GM21786 (cell line): ENCODE results near the gene GOLGA8N.
"Not testable (repeated sequence)": the region's sequence is repeated elsewhere in the genome, so short reads cannot be mapped to it uniquely, and the experiment has no call there.

ENCODE experiments used
- ATAC-seq: cut with Tn5 transposase; IDR thresholded peaks from one replicate; pipeline ENCODE4 v1.9.1; 2021; ENCODE audit not compliant: unreplicated experiment

The GOLGA8N gene

DNA sequence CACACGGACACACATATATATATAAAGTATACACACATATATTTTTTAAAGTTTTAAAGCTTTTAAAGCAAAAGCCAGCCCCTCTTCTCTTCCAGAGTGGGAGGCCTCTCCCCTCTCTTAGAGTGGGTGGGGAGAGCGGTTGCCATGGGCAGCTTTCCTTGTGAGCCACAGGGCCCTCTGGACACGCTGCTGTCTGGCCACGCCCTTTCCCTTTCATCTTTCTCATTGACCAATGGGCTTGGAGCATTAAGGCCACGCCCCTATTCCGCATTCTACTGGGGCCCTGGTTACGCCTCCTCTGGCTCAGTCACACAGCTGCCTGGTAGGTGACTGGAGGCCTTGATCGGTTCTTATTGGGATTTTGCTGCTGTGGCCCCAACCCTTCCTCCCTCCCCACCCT, at the start of gene GOLGA8N:
Gene GOLGA8N, plus strand, starts transcription at position 306 of the 400 bp plus-strand sequence.
- ATAC-seq, result not testable (repeated sequence)

DNA sequence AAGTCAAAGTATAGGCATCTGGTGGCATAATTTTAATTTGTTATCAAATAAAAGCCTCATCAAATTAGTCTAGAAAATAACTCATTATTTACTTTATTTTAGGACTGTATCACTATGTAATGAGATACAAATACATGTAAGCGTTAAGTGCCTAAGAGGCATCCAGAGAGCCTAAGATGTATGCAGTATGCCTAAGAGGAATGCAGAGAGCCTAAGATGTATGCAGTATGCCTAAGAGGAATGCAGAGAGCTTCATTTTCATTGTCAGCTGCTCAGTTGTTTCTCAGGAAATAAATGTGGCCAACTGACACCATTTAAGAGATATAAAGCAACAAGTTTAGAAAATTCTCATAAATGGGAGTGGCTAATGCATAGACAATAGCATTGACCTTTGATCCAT, 49.8 kb upstream of the GOLGA8N start:
- ATAC-seq, result not testable (repeated sequence)

DNA sequence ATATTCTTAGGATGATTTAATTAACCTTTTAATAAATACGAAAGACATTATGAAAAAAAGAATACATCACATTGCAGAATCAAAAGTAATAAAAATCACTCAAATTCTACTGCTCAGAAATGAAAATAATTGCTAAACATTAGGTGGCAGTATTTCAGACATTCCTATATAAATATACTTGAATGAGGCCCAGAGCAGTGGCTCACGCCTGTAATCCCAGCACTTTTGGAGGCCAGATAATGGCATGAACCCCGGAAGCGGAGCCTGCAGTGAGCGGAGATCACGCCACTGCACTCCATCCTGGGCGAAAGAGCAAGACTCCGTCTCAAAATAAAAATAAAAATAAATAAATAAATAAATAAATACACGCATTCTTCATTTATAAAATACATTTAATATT, 48.1 kb upstream of the GOLGA8N start:
- not testable (repeated sequence) for ATAC-seq

DNA sequence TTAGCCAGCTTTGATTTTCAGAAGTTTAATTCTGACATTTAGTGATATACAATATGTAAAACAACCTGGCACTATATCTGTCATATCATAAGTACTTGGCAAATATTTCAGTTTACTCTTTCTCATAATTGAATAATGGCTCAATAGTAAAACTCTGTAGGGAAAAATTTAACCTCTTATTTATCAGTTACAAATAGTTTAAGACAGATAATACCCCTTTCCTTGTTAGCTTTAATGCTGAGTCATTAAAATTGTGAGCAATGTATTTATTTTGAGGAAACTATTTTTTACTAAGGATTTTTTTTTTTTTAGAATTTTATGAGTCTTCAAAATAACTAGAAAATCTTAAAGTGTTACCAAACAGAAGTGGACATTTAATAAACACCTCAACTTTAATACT, 38.7 kb upstream of the GOLGA8N start:
- ATAC-seq, result not testable (repeated sequence)

DNA sequence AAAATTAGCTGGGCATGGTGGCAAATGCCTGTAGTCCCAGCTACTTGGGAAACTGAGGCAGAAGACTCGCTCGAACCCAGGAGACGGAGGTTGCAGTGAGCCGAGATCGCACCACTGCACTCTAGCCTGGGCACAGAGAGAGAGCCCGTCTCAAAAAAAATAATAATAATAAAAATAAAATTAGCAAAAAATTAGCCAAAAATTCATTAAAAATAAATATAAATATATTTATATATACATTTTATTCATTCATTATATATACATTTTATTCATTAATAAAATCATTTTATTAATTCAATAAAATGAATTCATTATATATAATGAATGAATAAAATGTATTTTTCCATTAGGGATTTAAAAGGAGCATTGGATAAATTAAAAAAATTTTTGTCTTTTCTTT, 31.1 kb upstream of the GOLGA8N start:
- not testable (repeated sequence) for ATAC-seq

DNA sequence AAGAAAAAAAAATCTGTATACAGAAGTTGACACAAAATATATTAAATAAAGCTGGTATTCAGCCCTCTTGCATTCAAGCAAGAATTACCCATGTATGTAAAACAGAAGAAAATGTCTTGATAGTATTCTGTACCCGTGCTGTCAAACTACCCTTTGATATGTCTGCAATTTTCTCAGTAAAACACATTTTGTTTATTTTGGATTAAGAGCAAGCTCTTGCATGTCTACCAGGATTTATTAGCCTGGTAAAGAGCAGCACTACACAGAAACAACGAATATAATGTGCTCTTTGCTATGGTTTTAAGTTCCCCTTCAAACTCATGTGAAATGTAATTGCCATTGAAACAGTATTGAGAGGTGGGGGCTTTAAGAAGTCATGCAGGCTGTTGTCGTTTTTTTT, 24.3 kb upstream of the GOLGA8N start:
- not testable (repeated sequence) for ATAC-seq

DNA sequence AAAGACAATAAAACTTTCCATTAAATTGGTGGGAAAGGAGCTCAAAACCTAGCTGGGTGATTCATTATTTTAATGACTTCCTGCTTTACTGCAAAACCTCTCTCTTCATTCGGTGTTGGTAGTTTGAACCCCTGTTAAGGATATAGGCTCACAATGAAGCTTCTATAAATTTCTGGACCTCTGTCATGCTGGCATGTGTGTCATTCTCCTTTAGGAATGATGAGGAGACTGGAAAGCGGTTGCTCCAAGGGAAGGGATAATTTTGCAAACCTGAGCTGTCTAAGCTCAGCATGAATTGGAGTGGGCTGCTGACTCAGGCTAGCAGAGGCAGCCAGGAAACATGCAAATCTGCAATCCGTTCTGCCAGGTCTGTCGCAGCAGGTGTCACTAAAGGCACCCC, 14.8 kb upstream of the GOLGA8N start:
- not testable (repeated sequence) for ATAC-seq

DNA sequence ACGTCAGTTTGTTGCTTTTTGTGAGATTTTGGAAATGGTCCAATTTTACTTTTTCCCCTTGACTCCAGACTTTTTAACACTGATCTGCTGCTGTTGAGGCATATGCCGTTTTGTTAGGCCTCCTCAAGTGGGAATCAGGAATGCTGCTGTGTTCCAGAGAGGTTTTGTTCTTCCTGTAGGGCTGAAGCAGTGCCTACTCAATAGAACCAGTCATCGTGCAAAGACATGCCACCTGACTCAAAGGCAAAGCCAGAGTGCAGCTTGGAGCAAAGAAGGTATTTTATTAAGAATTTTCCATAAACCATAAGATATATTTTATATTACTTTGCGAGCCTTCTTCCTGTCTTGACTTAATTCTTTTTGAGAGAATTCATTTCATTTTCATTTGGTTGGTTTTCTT, 7.4 kb upstream of the GOLGA8N start:
- ATAC-seq, result not testable (repeated sequence)

DNA sequence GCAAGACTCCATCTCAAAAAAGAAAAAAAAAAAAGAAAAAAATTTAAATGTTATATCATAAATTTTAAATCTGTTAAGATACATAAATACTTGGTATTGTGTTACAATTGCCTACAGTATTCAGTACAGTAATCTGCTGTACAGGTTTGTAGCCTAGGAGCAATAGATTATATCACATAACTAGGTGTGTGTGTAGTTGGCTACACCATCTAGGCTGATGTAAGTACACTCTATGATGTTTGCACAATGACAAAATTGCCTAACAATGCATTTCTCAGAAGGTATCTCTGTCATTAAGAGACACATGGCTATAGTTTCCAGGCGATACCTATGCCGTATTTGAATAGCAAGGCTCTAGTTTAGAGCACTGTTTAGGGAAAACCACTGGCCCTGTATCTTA, 16.3 kb downstream of the GOLGA8N start:
- ATAC-seq, result not testable (repeated sequence)

DNA sequence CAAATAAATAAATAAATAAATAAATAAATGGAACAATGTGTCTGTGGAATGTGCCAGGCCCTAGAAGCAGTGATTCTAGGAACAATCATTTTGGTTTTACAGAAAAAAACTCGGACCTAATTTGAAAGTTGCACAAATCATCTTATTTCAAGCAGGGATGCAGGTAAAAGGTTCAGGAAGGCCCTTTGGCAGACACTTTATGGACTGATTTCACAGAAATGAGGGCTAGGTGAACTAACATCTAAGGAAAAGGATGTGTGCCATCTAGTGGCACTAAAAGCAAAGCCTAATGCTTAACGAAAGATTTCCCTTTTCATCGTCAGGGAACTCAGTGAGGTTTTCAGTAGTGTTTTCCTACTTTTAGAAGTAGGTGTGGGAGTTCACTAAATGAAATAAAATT, 17.5 kb downstream of the GOLGA8N start:
- ATAC-seq, result not testable (repeated sequence)

DNA sequence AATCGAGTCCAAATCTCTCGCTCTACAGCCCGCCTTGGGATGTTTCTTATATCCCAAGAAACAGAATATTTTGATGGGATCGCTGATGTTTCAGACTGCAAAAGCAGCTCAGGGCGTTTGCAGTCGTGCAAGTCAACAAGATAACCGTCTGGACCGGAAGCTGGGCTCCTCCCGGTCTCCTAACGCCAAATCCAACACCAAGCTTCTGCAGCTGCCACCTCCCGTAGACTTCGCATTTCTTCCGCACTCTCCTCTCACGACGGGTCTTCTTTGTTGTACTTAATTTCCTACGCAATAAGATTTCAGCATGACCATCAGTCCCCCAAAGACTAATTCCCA, 21.4 kb downstream of the GOLGA8N start:
- peak; percentile 17 for ATAC-seq

DNA sequence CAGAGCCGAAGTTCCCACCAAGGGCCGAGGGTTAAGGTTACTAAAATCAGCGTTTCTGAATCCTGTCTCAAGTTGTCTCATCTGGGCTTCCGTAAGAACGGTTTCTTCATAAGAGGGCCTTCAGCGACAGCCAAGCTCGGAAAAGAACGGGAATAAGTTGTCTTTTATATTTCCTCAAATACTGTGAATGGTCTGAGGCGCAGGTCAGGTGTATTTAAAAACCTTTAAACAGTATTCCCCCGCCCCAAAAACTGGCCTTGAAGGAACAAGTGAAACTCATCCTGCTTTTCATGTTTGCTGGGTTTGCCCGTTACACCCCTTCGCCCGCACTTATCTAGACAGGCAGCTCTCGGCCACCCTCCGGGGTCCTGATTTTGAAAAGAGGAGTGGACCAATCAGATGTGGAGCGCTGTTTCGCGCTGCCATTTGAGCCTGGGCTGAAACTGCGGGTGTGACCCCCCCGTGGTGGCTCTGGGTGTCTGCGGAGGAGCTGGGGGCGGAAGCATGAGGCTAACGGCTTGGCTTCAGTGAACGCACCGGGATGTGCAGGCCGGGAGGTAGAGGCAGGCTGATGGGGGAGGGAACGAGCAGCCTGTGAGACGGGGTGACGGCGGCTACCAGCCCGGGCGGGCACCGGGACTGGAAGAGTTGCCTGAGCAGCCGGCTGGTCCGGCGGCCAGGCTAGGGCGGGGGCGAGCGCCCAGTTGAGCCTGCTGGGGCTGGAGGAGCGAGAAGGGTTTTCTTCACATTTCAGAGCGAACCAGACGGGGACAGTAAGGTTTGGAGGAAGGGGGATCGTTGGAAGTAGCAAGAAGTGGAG, 22.0 kb downstream of the GOLGA8N start, which contains the start of gene ARHGAP11A:
Gene ARHGAP11A, plus strand, starts transcription at position 454 of the 820 bp plus-strand sequence. CDS start 708 bp downstream, outside the sequence.
- ATAC-seq, result peak; percentile 66

DNA sequence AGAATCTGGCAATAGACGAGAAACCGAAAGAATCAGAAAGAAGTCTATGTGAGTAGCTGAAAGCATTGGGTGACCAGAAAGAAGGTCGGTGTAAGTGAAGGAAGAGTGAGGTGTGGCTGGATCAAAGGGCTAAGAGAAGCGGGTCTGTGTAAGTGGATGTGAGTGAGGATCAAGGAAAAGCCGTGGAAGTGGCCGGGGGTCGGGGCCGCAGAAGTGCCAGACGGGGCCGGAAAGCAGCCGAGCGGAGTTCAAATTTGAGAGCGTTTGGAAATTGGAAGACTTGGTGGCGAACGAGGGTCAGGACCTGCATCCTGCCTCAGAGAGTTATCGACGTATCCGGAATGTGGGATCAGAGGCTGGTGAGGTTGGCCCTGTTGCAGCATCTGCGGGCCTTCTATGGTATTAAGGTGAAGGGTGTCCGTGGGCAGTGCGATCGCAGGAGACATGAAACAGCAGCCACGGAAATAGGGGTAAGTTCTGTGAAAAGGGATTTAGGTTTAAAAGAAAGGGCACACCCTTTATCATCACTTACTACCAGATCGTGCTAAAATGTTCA, 22.7 kb downstream of the GOLGA8N start:
- ATAC-seq, result not testable (repeated sequence)

DNA sequence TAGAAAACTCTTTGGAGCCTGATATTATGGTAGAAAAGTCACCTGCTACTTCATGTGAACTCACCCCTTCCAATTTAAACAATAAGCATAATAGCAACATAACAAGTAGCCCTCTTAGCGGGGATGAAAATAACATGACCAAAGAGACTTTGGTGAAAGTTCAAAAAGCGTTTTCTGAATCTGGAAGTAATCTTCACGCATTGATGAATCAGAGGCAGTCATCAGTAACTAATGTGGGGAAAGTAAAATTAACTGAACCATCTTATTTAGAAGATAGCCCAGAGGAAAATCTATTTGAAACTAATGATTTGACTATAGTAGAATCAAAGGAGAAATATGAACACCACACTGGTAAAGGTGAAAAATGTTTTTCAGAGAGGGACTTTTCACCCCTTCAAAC, 43.2 kb downstream of the GOLGA8N start:
- no peak for ATAC-seq

DNA sequence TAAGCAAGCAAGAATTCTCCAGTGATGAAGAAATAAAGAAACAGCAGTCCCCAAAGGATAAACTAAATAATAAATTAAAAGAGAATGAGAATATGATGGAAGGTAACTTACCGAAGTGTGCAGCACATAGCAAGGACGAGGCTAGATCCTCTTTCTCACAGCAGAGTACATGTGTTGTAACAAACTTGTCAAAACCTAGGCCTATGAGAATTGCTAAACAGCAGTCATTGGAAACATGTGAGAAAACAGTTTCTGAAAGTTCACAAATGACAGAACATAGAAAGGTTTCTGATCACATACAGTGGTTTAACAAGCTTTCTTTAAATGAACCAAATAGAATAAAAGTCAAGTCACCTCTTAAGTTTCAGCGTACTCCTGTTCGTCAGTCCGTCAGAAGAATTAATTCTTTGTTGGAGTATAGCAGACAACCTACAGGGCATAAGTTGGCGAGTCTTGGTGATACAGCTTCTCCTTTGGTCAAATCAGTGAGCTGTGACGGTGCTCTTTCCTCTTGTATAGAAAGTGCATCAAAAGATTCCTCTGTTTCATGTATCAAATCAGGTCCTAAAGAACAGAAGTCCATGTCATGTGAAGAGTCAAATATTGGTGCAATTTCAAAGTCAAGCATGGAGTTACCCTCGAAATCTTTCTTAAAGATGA, 43.8 kb downstream of the GOLGA8N start:
- peak; percentile 51 for ATAC-seq

DNA sequence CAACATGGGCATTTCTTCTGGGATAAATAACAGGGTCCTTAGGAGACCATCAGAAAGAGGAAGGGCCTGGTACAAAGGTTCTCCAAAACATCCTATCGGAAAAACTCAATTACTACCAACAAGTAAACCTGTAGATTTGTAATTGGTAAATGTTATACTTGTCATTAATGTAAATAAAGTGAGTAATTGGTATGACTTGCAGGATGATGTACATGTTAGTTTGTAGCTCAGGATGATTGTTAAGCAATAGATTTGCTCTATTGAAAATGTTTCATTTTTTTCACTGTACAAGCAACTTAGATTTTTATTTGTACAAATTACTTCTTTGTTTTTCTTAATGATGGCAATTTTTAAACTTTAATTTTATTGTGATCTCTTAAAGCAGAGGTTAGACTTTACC, 44.4 kb downstream of the GOLGA8N start:
- ATAC-seq, result no peak

DNA sequence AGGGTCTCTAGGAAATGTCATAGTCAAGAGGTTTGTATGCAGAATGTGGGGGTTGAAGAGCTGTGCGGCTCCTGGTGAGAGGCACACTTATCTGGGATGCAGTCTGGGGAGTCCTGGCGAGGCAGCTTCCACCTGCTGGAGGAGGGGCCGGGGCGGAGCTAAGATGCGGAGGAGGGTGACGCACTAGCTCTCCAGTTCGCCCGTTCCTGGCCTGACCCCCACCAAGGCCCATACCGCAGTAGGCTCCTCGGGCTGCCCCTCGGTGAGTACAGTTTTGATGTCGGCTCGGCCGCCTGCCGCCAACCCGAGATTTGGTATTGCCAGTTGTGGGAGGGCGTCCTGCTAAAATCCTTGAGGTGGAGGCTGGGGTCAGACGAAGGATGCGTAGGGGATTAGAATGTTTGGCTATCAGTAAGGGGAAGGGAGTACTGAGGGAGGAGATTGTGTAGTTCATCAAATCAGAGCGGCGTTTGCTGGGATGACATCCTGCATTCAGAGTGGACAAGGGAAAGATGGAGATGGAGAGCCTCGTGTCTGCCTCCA, 48.3 kb downstream of the GOLGA8N start, which contains the start of gene SCG5:
Gene SCG5, plus strand, starts transcription at position 194 of the 543 bp plus-strand sequence. CDS start 1,883 bp downstream, outside the sequence.
- ATAC-seq, result no peak

DNA sequence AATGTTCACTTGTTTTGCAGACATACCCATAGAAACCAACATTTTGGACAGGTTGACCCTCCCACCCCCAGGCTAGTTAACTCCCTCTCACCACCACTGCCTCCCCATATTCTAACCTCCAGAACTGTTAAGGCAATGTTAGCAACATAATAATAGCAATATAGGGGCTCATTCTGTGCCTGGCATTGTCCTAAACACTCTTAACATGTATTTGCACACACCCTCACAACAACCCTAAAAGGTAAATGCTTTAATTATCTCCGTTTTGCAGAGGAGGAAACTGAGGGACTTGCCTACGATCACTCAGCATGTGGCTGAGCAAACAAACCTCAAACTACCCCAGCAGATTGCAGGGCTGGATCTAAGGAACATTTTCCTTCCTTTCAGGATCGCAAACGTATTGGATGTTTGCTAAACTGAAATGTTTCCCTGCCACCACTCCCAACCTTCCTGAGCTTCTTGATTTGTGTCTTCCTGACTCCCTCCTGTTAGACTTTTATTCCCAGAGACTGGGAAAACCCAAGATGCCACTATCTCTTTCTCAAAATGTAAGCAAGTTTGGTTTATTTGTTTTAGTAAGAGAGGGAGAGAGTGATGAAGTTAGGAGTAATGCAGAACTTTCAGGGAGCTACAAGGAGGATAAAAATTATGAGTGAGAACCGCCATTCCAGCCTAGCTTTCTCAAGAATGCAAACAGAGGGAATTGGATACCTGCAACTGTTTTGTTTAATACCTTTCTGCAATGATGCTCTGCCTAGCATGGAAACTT, 49.6 kb downstream of the GOLGA8N start:
- ATAC-seq, result no peak

DNA sequence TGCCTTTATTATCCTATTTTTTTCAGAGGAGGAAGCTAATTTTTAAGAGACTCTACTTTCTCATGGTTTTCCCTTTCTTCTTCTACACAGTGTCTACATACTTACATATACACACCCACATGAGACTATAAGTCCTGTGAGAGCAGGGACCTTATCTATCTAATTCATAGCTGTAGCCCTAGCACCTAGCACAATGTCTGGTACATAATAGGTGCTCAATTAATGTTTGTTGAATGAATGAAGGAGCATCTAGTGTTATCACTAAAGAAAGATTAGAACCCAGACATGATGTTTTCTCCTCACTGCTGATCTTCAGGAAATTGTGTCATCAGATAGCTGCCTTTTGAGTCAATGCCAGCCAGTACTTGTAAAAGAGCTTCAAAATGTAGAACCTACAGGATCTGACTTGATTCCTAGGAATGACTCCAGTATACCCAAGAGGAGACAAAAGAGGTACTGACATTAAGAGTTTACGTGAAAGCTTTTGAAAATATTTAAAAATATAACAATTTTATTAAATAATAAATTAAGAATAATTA, 50.7 kb downstream of the GOLGA8N start:
- ATAC-seq, result no peak

DNA sequence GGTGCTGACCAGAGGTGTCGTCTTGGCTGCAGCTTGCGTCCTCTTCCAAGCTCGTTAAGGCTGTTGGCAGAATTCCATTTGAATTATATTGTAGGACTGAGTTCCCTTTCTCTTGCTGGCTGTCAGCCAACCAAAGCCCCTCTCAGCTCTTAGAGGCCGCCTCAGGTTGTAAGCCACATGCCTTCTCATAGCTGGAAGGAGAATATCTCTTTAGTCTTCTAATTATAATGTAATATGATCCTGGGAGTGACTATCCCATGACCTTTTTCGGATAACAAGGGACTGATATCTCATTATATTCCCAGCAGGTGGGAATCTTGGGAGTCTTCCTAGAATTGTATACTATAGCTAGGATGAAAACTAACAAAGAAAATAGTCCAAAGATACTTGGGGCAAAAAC, 53.0 kb downstream of the GOLGA8N start:
- ATAC-seq, result no peak

DNA sequence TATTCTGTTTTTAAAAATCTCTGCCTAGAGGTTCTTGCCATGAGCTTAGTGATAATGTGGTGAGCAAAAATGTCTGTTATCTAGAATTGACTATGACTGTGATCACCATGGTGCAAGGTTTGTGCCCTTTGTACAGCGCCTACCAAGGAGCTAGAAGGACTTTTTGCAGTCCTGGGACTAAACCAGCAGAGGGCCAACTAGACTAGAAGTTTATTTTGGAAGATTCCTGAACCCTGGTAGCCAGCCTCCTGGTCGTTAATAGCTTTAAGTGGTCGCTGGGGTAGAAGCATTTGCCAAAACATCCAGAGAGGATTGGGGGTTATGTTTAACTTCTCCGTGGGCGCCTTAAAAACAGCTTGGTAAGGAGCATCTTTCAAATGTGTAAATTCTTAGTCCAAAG, 56.1 kb downstream of the GOLGA8N start:
- ATAC-seq, result no peak
